Astrocyte (in vitro differentiated cells and primary cell): ENCODE measurements around the gene MPP7.

ENCODE experiments used
- EZH2 ChIP-seq: IDR thresholded peaks from 2 replicates; pipeline ENCODE4 v1.6.1; 2012; ENCODE audit warnings: mild to moderate bottlenecking, low read length, inconsistent platforms; ENCODE audit not compliant: insufficient read depth
- TF ChIP-seq, protein P1 (sequence below): IDR thresholded peaks from 2 replicates; pipeline ENCODE4 v1.5.1; 2011; ENCODE audit warnings: low read depth, mild to moderate bottlenecking, inconsistent platforms, low read length, moderate library complexity; ENCODE audit not compliant: insufficient read depth

- TF ChIP-seq, protein P1, sequence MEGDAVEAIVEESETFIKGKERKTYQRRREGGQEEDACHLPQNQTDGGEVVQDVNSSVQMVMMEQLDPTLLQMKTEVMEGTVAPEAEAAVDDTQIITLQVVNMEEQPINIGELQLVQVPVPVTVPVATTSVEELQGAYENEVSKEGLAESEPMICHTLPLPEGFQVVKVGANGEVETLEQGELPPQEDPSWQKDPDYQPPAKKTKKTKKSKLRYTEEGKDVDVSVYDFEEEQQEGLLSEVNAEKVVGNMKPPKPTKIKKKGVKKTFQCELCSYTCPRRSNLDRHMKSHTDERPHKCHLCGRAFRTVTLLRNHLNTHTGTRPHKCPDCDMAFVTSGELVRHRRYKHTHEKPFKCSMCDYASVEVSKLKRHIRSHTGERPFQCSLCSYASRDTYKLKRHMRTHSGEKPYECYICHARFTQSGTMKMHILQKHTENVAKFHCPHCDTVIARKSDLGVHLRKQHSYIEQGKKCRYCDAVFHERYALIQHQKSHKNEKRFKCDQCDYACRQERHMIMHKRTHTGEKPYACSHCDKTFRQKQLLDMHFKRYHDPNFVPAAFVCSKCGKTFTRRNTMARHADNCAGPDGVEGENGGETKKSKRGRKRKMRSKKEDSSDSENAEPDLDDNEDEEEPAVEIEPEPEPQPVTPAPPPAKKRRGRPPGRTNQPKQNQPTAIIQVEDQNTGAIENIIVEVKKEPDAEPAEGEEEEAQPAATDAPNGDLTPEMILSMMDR, result no peak
- TF ChIP-seq EZH2, result no peak
Measured at GRCh38 chr10:28269842-28270456, 32.9 kb downstream of the MPP7 start.
